Right lobe of liver (tissue), 4 donors: ENCODE data around the gene HOXA13.

Experiments used
- CTCF ChIP-seq, 4 donors: fragments of 200-600 bp in 3 of 4; fragments of 450-650 bp in 1 of 4; IDR thresholded peaks; one replicate each; pipeline versions ENCODE4 v1.5.1 to v1.8.0; 2016 to 2022; ENCODE audit warnings: antibody characterized with exemption in 4 of 4, mild to moderate bottlenecking in 2 of 4
- POLR2A ChIP-seq: fragments of 450-650 bp; IDR thresholded peaks from one replicate; pipeline ENCODE4 v1.6.1; 2017; ENCODE audit warnings: antibody characterized with exemption, mild to moderate bottlenecking
- donor health status: DM: no; HTN: no; CAD: no.
- donor health status: DM: no; HTN: no; CAD: no.
- donor health status: DM: no; HTN: yes; CAD: no.

DNA sequence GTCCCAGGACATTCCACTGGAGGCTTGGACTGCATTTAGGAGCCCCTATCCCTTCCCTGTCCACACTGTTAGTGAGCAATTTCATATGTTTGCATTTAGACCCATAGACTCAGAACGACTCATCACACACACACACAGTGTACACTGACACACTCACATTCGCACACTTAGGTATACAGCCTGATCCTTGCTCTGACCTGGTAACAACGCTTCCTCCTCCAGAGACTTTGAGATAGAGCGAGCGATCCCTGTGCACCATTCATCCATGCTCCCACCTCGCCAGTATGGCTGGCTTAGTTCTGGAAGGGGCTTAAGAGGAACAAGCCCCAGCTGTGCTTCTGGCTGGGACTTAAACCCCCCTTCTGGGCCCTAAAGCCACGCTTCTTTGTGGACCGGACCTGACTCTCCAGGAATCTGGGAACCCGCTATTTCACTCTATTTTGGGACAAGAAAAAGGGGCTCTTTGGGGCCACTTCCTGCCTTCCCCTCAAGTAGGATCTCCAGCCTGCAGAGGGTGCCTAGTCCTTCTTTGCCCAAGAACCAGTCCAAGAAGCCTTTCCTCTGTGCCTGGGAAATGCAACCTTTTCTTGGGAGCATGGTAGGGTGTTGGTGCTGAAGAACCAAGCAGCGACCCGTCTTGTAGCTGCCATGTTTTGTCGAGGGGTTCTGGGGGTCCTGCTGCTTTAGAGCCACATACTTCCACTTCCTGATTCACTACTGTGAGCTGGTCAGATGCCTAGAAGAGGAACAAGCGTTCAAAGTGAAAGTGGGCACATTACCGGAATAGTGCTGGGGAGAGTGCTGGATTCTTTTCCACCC lies 1.1 kb upstream of the HOXA13 start:
- TF ChIP-seq CTCF (IDR thresholded peaks at IDR 0.05) = no peak
- TF ChIP-seq POLR2A = no peak
